Measurements from ENCODE around the gene PPA1. TPM values are rescaled to one million over a fixed set of nuclear protein-coding genes. Genes with fewer than 3 reads are reported as not detected.

Gene PPA1
- total RNA-seq, 4 donors from 2014 or later: 48.5 to 107 (median 69.8) TPM

DNA sequence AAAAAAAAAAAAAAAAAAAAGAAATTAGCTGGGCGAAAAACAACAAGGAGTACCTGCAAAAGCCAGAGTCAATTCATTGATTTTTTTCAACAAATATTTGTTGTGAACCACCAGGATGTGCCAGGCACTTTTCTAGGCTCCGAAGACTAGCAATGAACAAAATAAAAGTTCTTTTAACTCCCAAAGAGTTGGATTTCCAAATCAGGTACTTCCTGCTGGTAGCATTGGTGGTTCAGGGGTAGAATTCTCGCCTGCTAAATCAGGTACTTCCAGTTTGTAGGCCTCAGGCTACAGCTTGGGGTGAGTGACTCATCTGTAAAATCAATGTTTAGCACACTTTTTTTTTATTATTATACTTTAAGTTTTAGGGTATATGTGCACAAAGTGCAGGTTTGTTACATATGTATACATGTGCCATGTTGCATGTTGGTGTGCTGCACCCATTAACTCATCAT lies 10.9 kb downstream of the PPA1 start:
- Histone ChIP-seq H3K4me3 (no peak overlapping the region), H3K36me3 (no peaks in the 10 kb centered on the region), H3K27me3 (no peaks in the 10 kb centered on the region), H3K9me3 (no peaks in the 10 kb centered on the region), H3K4me1 (no peaks in the 10 kb centered on the region), H3K27ac (no peak overlapping the region)
- TF ChIP-seq, protein P1, sequence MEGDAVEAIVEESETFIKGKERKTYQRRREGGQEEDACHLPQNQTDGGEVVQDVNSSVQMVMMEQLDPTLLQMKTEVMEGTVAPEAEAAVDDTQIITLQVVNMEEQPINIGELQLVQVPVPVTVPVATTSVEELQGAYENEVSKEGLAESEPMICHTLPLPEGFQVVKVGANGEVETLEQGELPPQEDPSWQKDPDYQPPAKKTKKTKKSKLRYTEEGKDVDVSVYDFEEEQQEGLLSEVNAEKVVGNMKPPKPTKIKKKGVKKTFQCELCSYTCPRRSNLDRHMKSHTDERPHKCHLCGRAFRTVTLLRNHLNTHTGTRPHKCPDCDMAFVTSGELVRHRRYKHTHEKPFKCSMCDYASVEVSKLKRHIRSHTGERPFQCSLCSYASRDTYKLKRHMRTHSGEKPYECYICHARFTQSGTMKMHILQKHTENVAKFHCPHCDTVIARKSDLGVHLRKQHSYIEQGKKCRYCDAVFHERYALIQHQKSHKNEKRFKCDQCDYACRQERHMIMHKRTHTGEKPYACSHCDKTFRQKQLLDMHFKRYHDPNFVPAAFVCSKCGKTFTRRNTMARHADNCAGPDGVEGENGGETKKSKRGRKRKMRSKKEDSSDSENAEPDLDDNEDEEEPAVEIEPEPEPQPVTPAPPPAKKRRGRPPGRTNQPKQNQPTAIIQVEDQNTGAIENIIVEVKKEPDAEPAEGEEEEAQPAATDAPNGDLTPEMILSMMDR (IDR thresholded peaks at IDR 0.05): no peak
- intact Hi-C loops (cut with DNase I; ENCODE audit: low total_unique reads): loop anchor here (2.0 kb wide), 1 partner anchor 142 kb away; no protein-coding TSS in a partner anchor
- DNase-seq: no peak

DNA sequence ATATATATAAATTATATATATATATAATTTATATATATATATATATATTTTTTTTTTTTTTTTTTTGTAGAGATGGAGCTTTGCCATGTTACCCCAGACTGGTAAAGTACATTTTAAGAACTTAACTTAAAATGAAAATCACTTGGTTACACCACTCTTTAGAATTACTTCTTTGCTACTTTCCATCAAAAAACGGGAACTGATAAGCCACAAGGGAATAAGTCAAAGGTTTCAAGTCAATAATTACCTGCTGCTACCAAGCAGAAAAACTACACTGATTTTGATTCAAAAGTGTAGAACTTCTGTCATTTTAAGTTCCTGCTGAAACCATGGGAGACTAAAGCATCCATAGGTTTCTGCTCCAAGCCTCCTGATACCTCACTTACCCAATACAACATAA lies 12.2 kb downstream of the PPA1 start:
- Histone ChIP-seq H3K4me3 (no peak overlapping the region), H3K27ac (peak overlapping the region; percentile 50 to 61), H3K9me3 (no peaks in the 10 kb centered on the region), H3K4me1 (no peaks in the 10 kb centered on the region), H3K36me3 (no peaks in the 10 kb centered on the region), H3K27me3 (no peaks in the 10 kb centered on the region)
- no peak for DNase-seq
- intact Hi-C loops (cut with DNase I; ENCODE audit: low total_unique reads): no loop called here
- TF ChIP-seq POLR2A (IDR thresholded peaks at IDR 0.05): no peak
- TF ChIP-seq, protein P1 (IDR thresholded peaks at IDR 0.05): no peak

DNA sequence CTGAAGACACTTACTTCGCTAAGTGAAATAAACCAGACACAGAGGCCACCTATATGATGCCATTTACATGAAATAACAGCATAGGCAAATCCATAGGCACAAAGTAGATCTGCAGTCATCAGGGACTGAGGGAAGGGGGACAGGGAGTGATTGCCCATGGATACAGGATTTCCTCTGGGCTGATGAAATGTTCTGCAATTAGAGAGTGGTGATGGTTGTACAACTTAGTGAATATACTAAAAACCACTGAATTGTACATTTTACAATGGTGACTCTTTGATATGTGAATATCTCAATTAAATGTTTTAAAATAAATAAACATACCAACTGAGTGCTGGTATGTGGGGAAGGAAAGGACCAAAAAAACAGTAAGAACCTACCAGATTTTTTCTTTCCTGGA lies 20.4 kb downstream of the PPA1 start:
- Histone ChIP-seq H3K27me3 (no peaks in the 10 kb centered on the region), H3K27ac (no peak overlapping the region), H3K4me1 (no peaks in the 10 kb centered on the region), H3K36me3 (no peaks in the 10 kb centered on the region), H3K4me3 (no peak overlapping the region), H3K9me3 (no peaks in the 10 kb centered on the region)
- intact Hi-C loops (cut with DNase I; ENCODE audit: low total_unique reads): no loop called here
- no peak for DNase-seq
- TF ChIP-seq POLR2A (IDR thresholded peaks at IDR 0.05): no peak
- TF ChIP-seq, protein P1 (IDR thresholded peaks at IDR 0.05): no peak

DNA sequence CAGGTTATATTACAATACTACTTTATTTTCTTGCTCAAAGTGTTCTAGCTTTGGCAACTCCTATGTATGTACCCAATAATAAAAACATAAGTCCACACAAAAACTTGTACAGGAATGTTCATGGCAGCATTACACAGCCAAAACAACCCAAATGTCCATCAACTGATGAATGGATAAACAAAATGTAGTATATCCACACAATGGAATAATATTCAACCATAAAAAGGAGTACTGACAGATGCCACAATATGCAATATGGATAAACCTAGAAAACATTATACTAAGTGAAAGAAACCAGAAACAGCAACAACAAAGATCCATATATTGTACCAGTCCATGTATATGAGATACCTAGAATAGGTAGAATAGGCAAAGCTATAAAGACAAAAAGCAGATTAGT lies 21.0 kb downstream of the PPA1 start:
- H3K4me1 ChIP-seq: no peaks in the 10 kb centered on the region
- H3K4me3 ChIP-seq: no peak overlapping the region
- H3K27ac ChIP-seq: no peak overlapping the region
- intact Hi-C loops (cut with DNase I; ENCODE audit: low total_unique reads): no loop called here
- DNase-seq: no peak
- no peaks in the 10 kb centered on the region for H3K9me3 ChIP-seq
- TF ChIP-seq, protein P1 (IDR thresholded peaks at IDR 0.05): no peak
- no peak for TF ChIP-seq POLR2A (IDR thresholded peaks at IDR 0.05)
- no peaks in the 10 kb centered on the region for H3K27me3 ChIP-seq
- no peaks in the 10 kb centered on the region for H3K36me3 ChIP-seq

DNA sequence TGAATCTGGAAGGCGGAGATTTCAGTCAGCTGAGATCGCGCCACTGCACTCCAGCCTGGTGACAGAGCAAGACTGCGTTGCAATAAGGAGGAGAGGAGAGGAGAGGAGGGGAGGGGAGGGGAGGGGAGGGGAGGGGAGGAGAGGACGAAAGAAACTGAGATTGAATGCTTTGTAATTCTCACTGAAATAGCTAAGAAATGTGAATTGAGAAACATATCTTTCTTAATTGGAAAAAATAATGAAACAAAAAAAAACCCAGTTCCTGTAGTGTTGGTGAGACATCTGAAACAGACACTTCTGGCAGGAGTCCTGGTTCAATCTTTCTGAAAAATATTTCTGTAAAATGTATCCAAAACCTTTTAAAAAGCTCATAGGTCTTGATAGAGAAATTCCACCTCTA lies 26.5 kb downstream of the PPA1 start:
- no peak for DNase-seq
- no peaks in the 10 kb centered on the region for H3K9me3 ChIP-seq
- intact Hi-C loops (cut with DNase I; ENCODE audit: low total_unique reads): no loop called here

More for the DNA sequence above, 26.5 kb downstream of the PPA1 start:
- Histone ChIP-seq H3K4me1 (no peaks in the 10 kb centered on the region), H3K4me3 (no peak overlapping the region), H3K36me3 (no peaks in the 10 kb centered on the region), H3K27ac (no peak overlapping the region), H3K27me3 (no peaks in the 10 kb centered on the region)
- TF ChIP-seq POLR2A (IDR thresholded peaks at IDR 0.05): no peak
- TF ChIP-seq, protein P1 (IDR thresholded peaks at IDR 0.05): no peak

Measured in uterus (tissue), 4 donors.